ENCODE results near the gene CDC42SE2.

DNA sequence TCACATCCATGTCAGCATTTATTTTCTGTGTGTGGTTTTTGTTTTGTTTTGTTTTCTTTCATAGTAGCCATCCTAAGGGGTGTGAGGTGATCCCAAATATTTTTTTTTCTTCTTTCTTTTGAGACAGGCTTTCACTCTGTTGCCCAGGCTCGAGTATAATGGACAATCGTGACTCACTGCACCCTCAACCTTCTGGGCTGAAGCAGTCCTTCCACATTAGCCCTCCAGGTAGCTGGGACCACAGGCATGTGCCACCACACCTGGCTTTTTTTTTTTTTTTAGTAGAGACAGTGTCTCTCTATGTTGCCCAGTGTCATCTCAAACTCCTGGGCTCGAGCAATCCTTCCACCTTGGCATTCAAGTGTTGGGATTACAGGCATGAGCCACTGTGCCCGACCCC, 59.1 kb downstream of the CDC42SE2 start:
- TF ChIP-seq POLR2A (IDR thresholded peaks at IDR 0.05): no peak
- TF ChIP-seq, protein P1, sequence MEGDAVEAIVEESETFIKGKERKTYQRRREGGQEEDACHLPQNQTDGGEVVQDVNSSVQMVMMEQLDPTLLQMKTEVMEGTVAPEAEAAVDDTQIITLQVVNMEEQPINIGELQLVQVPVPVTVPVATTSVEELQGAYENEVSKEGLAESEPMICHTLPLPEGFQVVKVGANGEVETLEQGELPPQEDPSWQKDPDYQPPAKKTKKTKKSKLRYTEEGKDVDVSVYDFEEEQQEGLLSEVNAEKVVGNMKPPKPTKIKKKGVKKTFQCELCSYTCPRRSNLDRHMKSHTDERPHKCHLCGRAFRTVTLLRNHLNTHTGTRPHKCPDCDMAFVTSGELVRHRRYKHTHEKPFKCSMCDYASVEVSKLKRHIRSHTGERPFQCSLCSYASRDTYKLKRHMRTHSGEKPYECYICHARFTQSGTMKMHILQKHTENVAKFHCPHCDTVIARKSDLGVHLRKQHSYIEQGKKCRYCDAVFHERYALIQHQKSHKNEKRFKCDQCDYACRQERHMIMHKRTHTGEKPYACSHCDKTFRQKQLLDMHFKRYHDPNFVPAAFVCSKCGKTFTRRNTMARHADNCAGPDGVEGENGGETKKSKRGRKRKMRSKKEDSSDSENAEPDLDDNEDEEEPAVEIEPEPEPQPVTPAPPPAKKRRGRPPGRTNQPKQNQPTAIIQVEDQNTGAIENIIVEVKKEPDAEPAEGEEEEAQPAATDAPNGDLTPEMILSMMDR (IDR thresholded peaks at IDR 0.05): no peak
- TF ChIP-seq EP300 (IDR thresholded peaks at IDR 0.05; ENCODE audit: low read depth): no peak
